Stimulated activated CD8-positive, alpha-beta memory T cell treated with anti-CD3 and anti-CD28 coated beads, Interleukin-7, amount 100 ng/mL, for 4 hours (primary cell): ENCODE results near the gene NBPF12.
"Not testable (repeated sequence)": the region's sequence is repeated elsewhere in the genome, so short reads cannot be mapped to it uniquely, and the experiment has no call there.

Experiments used
- DNase-seq, 2 donors: peaks; one replicate each; pipeline ENCODE4 v3.0.0-alpha.2; 2020; ENCODE audit warnings: low read depth in 2 of 2

Gene NBPF12

GRCh38 chr1:146986450-146986849, 48.3 kb downstream of the NBPF12 start:
- DNase-seq: not testable (repeated sequence)

DNA sequence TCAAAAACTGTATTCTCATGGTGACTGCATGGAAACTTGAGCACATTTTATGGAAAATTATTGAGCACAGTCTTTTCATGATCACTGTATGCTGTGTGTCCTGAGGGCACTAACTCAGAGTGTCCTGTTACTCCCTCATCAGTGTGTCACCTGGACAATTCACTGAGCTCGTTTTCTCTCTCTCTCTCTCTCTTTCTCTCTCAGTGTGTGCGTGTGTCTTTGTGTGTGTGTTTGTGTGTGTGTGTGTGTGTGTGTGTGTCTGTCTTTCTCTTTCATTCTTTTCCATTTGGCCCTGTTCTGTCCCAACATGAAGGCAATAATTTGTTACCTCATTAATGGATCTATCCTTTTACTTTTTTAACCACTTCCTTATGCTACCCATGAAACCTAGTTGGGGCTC, 49.4 kb downstream of the NBPF12 start:
- not testable (repeated sequence) for DNase-seq

GRCh38 chr1:146989455-146989854, 51.3 kb downstream of the NBPF12 start:
- DNase-seq: not testable (repeated sequence)

- DNase-seq: not testable (repeated sequence)
Observed at GRCh38 chr1:147008495-147008894, 70.4 kb downstream of the NBPF12 start.

- not testable (repeated sequence) for DNase-seq
Observed at GRCh38 chr1:147026975-147027374, 88.9 kb downstream of the NBPF12 start.

- not testable (repeated sequence) for DNase-seq
Observed at GRCh38 chr1:147030066-147030653, 92.0 kb downstream of the NBPF12 start.

GRCh38 chr1:147039916-147040315, 101.8 kb downstream of the NBPF12 start:
- DNase-seq: no peak

GRCh38 chr1:147042891-147043290, 104.8 kb downstream of the NBPF12 start:
- not testable (repeated sequence) for DNase-seq

DNA sequence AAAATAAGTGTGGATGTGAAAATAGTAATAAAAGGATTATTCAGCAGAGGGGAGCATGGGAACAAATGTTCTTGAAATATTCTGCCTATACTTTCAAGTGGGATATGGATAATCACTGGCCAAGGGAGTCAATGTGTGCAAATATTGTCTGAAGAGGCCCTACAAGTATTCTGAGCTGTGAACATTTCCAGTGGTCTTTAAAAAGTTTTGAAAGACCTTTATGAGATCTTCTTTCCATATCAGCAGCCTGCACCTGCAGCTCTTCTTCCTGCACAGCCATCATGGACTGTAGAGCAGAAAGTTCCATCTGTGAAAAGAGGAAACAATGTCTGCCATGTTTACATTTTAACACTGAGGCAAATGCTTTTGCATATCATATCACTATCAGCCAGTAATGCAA, 106.4 kb downstream of the NBPF12 start:
- not testable (repeated sequence) for DNase-seq
